Measurements from ENCODE around the gene TTC19.

- TF ChIP-seq CTCF (IDR thresholded peaks at IDR 0.05; ENCODE audit: insufficient read depth, low read depth, low read length) (no peak), EZH2 (IDR thresholded peaks at IDR 0.05; ENCODE audit: insufficient read depth, low read length) (no peak)
Measured at GRCh38 chr17:15973016-15973415, 26.6 kb upstream of the TTC19 start.
